Posterior vena cava (tissue), 2 donors: ENCODE data around the gene BCL6. TPM values are rescaled to one million over a fixed set of nuclear protein-coding genes. Genes with fewer than 3 reads are reported as not detected.
A peak's percentile ranks its signal among the peaks of the same experiment; 100 is the strongest.

Experiments used
- DNase-seq: peaks from one replicate; pipeline ENCODE4 v3.0.0-alpha.2; 2020; ENCODE audit warnings: low spot score
- intact Hi-C, 2 donors: fragments of 100-400 bp; cut with DNase I; formaldehyde crosslinking; loops; one replicate each; pipeline versions ENCODE4 v1.14.1 to v1.14.2; 2022 to 2023
- total RNA-seq, 2 donors: library from RNA; stranded (reverse); fragmentation: NEBNext Ultra II Directional; extraction: Animal tissue kit (Norgen Biotek cat#: 25700); gene quantifications; one replicate each; pipeline ENCODE4 v1.2.1, GENCODE V29; 2021
- donor health status: DM: yes; HTN: yes; CAD: no.
- donor health status: DM: yes; HTN: yes; CAD: no.

BCL6 gene
- total RNA-seq, 2 donors from 2014 or later = 87.7 to 143 TPM

DNA sequence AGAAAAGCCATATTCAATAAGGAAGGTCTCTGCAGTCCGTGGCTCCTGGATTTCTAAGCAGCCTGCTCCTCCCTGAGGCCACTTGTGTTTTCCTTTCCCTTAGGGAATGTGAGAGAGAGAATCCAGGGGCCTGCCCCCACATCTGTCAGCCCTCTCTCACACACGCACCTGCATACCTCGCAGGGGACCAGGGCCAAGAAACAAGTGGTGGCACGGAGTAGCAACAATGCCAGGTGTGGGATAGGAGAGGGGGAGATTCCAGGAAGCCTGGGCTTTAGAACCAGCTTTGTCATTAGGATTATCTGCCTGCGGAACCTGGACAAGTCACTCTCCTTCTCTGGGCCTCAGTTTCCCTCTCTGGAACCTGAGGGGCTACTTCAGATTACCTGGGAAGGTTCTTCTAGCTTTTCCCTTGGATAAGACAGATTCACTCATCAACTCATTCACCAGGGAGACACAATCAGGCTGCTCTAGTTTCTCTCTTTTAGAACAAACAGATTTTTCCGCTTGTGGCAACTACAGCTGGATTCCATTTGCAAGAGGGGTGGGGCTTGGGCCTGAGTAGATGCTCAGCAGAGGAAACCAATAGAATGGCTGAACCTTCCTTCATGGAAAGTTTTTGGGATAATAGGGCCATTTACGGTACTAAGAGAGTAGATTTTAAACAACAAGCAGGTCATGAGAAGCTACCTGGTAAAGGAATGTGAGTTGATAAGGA is 19.5 kb downstream of the BCL6 start:
- intact Hi-C loops = no loop called here
- DNase-seq = no peak

DNA sequence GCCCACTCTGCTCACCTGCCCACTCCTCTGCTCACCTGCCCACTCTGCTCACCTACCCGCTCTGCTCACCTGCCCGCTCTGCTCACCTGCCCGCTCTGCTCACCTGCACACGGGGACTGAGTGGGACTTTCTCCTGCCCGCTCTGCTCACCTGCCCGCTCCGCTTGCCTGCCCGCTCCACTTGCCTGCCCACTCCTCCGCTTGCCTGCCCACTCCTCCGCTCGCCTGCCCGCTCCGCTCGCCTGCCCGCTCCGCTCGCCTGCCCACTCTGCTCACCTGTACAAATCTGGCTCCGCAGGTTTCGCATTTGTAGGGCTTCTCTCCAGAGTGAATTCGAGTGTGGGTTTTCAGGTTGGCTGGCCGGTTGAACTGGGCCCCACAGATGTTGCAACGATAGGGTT is 20.0 kb downstream of the BCL6 start:
- intact Hi-C loops = no loop called here
- DNase-seq = no peak

DNA sequence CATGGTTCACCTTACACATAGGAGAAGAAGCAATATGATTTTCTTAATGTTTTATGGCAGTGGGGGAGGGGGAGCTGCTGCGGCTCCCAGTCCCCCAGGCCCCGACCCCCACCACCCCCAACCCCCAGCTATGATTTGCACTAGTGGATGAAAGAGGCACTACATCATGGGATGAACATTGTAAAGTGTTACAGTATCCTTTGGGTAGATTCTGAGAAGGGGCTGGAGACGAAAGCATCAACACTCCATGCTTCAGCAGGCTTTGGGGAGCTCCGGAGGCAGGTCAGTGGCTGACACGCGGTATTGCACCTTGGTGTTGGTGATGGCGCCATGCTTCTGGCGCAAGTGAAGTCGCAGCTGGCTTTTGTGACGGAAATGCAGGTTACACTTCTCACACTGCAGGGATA is 23.1 kb downstream of the BCL6 start:
- intact Hi-C loops = no loop called here

GRCh38 chr3:187721055-187721454 is 24.2 kb downstream of the BCL6 start:
- intact Hi-C loops = no loop called here
- DNase-seq = no peak

More for the DNA sequence above, 23.1 kb downstream of the BCL6 start:
- DNase-seq = no peak

DNA sequence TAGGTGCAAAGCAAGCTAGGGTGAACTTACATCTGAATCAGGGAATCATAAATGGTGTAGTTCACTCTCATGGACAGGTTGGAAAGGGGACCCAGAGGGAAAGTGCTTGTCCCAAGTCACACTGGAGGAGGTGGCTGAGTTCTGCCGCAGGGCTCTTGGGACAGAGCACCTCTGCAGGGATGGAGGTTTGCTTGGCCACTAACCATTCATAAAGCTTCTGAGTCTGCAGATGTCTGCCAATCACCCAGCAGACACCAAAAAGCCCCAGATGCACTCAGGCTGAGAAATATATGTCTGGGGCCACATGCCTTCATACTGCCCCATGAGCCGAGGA is 25.0 kb downstream of the BCL6 start:
- intact Hi-C loops = no loop called here
- peak; percentile 10 for DNase-seq

GRCh38 chr3:187719628-187720336 is 25.5 kb downstream of the BCL6 start:
- DNase-seq = peak; percentile 37
- intact Hi-C loops = no loop called here

- peak; percentile 50 for DNase-seq
- intact Hi-C loops = no loop called here
Measured at GRCh38 chr3:187718802-187719201, 26.5 kb downstream of the BCL6 start.

- DNase-seq = no peak
- intact Hi-C loops = no loop called here
Measured at GRCh38 chr3:187717572-187717971, 27.7 kb downstream of the BCL6 start.

DNA sequence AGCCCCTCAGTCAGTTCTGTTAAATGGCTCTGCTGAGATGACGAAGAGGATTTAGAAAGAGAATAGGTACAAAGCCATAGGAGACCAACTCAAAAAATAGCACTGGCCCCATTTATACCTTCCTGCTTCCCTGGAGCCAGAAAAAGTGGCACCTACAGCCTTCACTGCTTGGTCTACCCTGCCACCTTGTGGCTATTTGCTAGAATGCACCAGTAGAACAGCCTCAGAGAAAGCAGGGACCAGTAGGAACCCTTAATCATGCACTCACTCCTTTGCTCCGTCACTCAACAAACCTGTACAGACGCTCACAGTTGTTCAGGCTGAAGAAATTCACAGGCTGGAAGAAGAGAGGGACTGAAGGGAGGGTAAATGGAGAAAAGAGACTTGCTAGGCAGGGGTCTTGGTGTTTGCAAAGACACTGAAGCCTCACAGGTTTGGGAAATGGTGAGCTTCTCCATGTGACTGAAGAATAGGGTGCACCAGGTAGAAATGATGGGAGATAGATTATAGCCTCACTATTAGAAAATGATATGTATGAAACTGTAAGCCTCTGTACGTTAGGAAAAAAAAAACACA is 30.8 kb downstream of the BCL6 start:
- DNase-seq = no peak
- intact Hi-C loops = no loop called here

DNA sequence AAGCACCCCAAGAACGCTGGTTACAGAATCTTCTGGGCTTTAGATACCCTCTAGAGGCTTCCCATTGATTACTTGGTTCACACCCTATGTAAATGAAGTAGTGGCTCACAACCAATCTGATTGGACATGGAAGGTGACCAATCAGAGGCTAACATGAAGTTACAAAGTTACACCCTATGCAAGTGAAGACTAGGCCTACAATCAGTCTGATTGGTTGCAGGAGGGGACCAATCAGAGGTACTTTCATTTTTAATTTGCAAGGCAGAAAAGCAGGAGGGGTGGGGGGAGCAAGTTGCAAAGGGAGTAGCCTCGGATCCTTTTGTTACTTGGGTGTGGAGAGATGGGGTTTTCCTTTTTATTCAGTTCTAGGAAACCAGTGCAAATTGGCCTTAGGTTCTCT is 31.8 kb downstream of the BCL6 start:
- intact Hi-C loops = no loop called here
- no peak for DNase-seq

- no peak for DNase-seq
- intact Hi-C loops = no loop called here
Measured at GRCh38 chr3:187709155-187709554, 36.1 kb downstream of the BCL6 start.

GRCh38 chr3:187708696-187709095 is 36.6 kb downstream of the BCL6 start:
- intact Hi-C loops = no loop called here
- DNase-seq = no peak

GRCh38 chr3:187706971-187707370 is 38.3 kb downstream of the BCL6 start:
- intact Hi-C loops = no loop called here

DNA sequence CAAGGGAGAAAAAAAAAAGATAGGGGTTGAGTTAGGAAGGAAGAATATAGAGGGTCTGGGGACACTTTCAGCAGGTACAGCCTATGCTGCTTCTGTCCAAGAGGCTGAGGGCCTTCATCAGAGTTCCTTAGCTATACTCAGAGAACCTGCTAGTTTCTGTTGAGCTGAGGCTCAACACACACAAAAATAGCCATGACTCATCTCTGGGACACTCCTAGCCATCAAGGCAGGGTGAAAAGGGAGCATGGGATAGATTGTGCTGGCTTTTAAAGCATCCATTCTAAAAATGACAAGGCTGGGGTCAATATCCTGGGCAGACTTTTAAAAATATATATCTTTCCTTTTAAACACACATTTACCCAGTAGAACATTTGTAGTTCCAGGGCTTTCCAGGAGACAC is 40.1 kb downstream of the BCL6 start:
- no peak for DNase-seq
- intact Hi-C loops = no loop called here

More at GRCh38 chr3:187706971-187707370, 38.3 kb downstream of the BCL6 start:
- DNase-seq = no peak

DNA sequence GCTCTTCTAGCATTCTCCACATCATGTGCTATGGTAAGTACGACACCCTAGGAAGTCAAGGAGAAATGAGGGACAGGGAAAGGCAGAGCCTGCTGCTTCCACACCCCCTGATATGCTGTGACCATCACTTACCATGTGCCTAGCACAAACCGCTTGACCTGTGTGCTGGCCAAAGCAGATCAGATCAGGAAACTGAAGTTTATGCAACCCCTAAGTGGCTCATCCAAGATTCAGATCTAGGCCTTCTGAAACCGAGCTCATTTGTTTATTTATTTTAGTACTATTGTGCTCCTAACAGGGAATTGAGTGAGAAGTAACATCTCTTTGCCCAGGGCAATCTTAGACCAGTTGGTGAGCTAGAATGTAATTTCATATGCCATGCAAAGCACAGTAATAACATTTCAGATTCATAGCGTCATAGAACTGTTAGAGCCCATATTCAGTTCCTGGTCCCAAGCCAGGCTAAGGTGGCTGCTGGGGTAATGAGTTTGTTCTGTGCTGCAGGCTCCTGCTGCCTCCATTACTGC is 42.7 kb downstream of the BCL6 start, which contains the start of gene RTP2:
TSS of gene RTP2 (minus strand) at position 51 of the 527 bp plus-strand sequence. CDS start 429 bp downstream, outside the sequence.
- intact Hi-C loops = no loop called here
- DNase-seq = no peak

GRCh38 chr3:187700249-187700648 is 45.0 kb downstream of the BCL6 start:
- DNase-seq = no peak
- intact Hi-C loops = no loop called here

- intact Hi-C loops = no loop called here
- DNase-seq = no peak
Measured at GRCh38 chr3:187698499-187699399, 46.5 kb downstream of the BCL6 start.

DNA sequence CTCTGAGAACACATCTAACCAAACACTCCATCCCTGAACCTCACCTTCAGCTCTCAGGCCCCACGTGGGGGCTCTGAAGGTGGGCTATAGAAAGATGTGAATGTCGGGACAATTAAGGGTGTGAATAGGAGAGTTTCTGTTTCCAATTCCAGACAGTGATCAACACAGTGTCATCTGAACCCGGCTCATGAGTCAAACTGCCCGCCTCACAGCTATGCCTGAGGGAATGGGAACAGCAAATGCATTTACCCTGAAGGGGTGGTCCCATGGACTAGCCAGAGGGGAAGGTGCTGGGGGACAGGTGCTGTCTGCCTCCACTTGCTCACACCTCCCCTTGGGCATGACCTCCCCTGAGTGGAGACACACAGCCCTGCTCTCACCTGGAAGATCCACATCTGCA is 49.2 kb downstream of the BCL6 start:
- intact Hi-C loops = no loop called here

DNA sequence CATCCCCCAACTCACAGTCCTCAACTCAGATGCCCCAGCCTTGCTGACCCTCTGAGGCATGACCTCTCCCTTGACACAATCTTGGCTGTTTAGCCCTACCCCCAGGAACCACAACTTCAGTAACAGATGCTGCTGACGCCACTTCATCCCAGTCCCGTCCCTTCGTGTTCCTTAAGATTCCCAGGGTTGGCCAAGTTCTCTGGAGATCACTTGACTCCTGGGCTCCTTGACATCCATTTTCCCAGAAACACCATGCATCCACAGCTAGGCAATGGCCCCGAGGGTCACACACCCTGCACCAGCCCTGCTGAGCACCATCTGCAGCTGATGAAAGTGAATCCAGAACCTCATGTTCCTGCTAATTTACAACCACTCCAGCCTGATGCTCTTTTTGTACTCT is 49.8 kb downstream of the BCL6 start:
- intact Hi-C loops = no loop called here
- no peak for DNase-seq

More for the DNA sequence above, 49.2 kb downstream of the BCL6 start:
- DNase-seq = no peak
